Urothelium cell line (cell line): ENCODE measurements around the gene NEUROD2.

Experiments
- DNase-seq: peaks from one replicate; pipeline ENCODE4 v3.0.0; 2011; ENCODE audit warnings: low spot score, mixed read lengths
- FAIRE-seq: peaks from 2 replicates; lab custom pipeline; 2011; peaks lifted over from hg19 to GRCh38; lab: Jason Lieb, UNC

NEUROD2 gene

DNA sequence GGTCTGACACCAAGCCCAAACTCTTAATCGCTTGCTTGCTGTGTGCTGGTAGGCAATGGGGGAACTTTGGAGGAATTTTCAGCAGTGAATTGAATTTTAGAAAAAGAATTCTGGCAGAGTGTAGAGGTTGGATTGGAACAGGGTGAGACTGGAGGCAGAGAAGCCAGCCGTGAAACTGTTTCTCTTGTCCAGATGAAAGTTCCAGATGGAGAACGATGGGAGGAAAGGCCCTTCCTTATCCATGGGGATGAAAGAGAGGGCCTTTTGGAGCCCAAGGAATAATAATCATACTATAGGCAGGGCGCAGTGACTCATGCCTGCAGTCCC is 26.0 kb downstream of the NEUROD2 start:
- DNase-seq (no peak), FAIRE-seq (no peak)

DNA sequence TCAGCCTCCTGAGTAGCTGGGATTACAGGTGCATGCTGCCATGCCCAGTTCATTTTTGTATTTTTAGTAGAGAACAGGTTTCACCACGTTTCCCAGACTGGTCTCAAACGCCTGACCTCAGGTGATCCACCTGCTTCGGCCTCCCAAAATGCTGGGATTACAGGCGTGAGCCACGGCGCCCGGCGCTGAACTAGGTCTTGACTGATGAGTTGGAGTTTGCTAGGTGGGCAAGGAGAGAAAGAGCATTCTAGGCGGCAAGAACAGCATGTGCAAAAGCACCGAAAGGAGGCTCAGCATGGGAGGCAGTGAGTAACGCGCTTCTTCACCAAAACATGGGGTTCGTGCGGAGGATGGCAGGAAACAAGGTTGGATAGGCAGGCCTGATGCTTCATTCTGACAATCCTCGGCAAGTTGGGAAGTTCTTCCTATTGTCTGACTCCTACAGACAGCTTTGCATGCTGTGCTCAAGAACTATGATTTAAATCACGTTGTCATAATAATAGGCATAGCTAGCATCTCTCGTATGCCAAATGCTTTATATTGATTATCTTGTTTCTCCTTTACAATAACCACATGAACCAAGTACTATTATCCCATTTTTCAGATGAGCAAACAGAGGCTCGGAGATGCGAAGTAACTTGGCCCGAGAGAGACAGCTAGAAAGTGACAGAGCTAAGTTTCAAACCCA is 26.5 kb downstream of the NEUROD2 start:
- no peak for FAIRE-seq

DNA sequence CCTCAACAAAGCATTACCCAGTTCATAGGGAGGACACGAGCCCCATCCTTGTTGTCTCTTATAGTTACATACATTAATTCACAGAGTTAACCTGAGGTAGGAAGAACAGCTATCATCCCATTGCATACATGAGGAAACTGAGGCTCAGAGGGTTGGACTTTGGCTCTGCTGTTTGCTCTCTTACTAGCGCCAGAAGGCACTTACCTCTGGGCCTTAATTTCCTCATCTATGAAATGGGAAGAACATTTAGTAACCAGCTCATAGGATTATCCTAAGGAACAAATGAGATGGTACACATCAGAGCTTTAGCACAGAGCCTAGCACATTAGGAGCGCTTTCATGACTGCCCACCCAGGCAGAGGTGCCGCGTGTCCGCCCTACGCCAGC is 27.6 kb downstream of the NEUROD2 start:
- FAIRE-seq (no peak), DNase-seq (no peak)

More for the DNA sequence above, 26.5 kb downstream of the NEUROD2 start:
- DNase-seq: no peak

DNA sequence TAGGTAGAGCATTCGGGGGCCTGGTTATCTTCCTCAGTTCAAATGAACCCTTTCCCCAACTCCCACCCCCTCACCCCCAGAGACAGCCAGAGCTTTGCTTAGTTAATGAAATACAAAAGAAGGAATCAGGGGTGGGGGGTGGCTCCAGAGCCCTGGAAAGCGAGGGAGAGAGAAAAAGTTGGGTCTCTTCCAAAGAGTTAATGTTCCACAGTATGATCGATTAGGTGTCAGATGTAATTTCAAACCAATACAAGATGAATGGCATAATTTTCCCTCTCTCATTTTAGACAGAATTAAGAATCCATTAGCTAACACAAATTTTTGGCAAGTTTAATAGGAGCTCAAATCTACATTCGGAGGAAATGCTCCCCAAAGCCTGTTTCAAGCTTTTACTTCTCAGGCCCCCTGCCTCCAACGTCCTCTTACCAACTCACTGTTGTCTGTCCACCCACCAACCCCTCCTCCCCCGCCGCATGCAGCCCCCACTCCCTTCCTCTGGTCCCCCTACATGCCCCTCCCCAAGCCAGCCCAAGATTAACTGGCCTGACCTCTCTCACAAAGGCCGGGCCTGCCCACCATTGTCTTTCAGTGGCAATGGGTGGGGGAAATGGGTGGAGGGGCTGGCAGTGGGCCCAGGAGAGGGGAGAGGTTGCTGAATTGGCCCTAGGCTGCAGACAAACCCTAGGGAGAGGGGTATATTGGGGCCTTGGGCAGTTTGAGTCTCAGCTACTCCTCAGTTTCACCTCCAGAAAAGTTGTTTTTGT is 28.2 kb downstream of the NEUROD2 start:
- DNase-seq: no peak
- FAIRE-seq: no peak

DNA sequence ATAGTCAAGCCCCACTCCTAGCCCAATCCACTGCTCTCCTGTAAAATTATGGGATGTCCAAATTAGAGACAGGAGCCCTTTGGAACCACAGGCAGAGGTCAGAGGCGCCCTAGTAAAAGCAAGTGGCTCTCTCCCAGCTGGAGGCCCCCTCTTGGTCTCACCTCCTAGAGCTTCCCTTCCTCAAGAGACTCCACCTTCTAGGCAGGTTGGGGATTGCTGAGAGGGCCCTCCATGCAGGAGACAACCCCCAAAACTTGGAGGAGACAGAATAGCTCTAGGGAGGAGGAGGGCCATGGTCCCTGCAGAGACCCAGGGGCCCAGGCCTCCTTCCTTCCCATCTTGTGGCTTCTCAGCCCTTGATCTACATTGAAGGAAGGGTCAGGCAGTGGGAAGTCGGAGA is 29.4 kb downstream of the NEUROD2 start:
- no peak for DNase-seq
- FAIRE-seq: no peak

DNA sequence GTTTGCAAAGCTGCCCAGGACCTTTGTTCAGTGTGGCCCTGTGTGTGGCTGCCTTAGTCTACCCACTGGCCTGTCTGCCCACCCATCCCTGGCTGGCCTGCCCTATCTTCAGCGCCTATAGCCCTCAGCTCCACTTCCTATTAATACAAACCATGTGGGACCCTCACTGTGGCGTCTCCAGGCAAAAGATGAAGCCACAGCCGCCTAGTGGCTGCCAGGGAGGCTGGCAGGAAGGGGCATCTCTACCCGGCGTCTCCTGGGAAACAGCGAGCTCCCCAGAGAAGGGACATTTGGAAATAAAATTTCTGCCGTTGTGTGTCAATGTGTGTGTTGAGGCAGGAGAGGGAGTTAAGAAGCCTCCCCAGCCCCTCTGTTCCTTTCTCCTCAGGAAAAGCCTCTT is 31.5 kb downstream of the NEUROD2 start:
- DNase-seq (peak; percentile 40), FAIRE-seq (no peak)

DNA sequence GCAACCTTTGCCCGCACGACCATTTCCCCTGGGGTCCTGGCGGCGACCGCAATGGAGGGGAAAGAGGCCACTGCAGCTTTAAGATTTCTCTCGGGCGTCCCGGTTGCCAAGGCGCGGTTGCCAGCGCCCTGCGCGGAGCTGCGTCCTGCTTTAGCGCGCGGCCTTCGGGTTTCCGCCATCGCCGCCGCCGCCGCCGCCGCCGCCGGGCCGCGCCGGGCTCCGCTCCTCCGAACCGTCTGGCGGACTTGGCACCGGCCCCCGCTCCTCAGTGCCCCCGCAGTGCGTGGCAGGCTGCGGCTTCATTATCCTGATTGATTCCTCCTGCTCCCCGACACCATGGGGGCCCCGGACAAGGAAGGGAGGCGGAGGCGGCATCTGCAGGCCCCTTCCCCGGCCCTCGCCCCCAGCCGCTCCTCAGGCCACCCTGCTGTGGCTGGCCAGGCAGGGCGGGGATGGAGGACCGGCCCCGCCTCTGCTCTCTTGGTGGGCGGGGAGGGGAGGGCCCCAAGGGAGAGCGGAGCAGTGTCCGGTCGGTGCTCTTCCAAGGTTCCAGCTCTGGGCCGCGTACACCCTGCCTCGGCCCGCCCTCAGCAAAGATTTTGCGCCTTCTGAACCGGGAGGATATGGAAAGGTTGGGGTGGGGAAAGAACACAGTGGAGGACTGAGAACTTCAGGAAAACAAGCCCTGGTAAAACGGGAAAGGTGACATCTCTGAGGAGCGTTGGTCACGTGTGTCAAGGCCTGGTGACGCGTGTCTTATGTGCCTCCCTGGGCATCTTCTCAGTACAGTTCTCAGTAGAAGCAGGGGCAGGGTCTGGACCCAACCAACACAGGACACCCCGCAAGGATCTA is 34.0 kb downstream of the NEUROD2 start:
- peak; percentile 94 for FAIRE-seq
- DNase-seq: peak; percentile 93

DNA sequence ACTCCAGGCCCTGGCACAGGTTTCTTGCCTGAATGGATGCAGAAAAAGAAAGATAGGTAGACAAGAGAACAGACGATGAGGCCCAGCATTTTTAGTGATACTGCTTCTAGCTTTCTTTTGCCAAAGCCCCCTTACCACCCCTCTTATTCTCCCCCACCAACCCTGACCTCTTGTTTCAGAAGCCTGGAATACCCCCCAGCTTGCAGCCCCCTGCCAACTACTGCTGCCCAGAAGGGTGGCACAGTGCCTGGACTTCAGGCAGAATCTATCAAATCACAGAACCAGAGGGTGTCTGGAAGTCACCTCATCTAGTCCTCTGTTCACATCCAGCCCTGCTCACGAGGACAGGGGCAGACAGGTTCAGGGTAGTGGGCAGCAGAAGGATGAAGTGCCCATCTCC is 35.6 kb downstream of the NEUROD2 start:
- FAIRE-seq (no peak), DNase-seq (no peak)

DNA sequence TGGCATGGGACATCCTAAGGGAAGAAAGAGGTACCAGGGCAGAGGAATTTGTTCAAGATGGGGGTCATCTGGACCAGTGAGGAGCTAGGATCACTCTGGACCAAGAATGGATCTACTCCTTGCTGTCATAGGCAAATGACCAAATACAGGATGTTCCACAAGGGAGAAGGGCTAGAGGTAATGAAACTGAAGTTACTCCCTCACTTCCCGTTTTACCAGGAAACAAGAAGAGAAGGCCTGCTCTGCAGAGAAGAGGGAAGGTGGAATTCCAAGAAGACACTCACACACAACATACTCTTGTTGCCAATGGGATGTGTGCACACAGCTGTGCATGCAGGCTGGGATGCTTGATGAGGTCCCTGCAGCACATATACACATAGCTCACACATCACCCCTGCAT is 38.6 kb downstream of the NEUROD2 start:
- DNase-seq: no peak
- no peak for FAIRE-seq

DNA sequence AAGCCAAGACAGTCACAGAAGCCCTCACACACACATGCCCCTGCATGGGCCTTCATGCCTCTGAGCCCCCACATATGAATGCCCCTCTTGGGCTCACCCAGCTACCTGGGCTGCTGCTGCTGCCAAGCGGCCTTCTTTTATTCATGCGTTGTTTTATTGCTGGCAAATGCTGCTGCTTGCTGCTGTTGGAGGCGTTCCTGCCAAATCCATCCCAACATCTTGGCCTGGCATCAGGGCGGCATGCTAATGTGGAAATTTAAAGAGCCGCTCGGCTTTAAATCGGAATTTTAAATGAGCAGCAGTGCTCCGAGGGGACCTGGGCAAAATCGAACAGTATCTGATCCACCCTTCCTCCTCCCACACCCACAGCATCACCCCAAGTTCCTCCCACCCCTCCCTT is 39.0 kb downstream of the NEUROD2 start:
- DNase-seq (no peak), FAIRE-seq (no peak)

DNA sequence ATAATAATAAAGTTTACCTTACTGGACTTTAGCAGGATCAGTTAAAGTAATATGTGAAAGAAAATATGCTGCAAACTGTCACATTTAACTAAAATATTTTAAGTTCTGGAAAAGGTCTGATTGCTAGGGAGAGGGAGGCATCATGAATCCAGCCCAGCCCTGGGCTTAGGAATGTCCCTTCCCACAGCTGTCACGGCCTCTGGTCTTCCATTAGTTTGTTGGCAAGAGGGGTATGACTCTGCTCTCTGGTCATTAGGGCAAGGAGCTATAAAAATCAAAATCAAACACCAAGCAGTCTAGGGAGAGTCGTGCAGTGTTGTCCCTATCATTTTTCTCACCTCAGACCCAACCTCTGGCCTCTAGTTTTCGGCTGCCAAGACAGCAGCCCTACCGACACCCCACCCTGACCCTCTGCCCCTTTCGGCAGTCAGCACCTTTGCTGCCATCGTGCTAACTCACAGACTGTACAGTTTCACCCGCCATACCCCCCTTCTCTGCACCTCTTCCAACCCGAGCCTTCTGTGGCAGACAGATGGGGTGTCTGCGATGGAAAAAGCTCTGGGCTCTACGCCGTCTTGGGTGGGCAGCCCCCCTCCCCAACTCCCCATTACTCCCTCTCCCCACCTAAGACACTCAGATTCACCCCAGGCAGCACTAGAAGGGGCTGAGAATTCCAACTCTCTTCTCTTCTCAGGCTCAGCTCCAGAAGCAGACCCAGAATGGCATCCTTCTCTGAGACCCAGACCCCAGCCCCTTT is 41.4 kb downstream of the NEUROD2 start:
- FAIRE-seq (no peak), DNase-seq (no peak)

DNA sequence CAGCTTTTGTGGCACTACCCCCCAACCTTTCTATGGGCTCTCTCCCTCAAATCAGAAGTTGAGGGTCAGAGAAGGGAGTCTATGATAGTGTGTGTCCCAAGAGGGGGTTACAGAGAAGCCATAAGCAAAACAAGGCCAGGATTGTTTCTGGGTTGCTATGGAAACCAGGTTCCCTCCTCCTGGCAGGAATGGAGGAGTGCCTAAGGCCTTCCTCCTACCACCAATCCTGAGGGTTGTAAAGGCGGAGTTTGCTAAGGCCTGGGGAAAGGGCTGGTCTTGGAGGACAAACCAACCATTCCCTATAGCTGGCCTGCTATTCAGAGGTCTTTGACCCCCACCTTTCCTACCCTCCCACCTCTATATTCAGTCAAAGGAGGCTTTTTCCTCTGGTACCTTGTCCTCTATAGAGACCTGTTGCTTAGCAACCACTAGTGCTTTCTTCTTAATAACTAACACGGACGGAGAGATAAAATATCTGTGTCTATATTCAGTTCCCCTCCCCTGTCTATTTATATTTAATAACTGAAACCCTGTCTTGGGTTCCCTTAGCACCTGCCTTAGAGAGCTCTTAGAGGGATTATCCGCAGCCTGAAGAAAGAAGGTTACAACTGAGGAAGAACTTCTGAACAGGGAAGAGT is 43.4 kb downstream of the NEUROD2 start:
- FAIRE-seq (no peak), DNase-seq (no peak)

DNA sequence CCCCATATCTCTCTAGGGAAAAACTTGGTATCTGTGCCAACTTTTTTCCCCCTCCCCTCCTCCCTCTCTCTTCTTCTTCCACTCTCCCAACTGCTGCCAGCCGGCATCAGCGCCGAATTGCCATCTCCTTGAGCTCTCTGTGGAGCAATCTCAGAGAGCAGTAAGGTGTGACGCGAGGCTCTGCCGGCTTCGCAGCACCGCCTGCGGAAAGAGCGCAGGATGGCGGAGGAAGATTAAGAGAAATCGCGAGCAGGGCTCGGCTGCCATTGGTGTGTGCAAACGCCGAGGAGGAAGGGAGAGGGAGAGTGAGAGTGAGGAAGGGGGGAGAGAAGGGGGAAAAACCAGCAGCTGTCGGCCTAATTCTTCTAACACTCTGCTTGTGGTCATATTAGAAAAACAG is 44.2 kb downstream of the NEUROD2 start:
- DNase-seq: no peak
- no peak for FAIRE-seq

DNA sequence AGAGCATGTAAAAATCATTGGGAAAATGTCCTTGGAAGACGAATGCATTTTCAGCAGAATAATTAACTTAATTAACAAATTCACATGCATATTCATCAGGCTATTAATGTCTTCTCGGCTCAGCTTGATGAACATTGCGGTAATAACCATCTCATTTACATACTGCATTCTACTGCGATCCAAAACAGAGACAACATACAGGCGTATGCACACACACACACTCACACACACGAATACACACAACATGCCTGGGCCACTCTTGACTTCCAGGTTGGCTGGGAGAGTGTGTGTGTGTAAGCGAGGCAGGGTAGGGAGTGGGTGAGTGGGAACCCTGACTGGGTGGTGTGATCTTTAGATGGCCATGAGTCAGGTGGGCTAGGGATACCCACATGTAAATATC is 44.7 kb downstream of the NEUROD2 start:
- FAIRE-seq: no peak

DNA sequence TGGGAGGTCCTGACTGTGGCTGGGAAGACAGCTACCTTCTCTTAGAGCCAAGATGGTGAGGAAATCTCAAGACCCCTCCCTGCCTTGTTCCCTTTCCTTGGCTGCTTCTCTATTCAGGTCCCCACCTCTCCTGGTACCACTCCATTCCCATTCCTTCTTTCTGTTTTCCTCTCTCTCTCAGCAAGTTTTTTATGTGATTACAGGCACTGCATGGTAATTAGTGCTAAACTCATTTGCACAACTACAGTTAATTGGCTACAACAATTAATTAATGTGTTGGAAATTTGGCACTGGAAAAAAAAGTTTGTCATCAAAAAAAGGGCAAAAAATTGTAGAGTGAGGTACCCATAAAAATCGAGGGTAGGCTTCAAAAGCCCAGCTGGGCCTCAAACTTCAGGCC is 45.3 kb downstream of the NEUROD2 start:
- no peak for FAIRE-seq
- no peak for DNase-seq

More for the DNA sequence above, 44.7 kb downstream of the NEUROD2 start:
- DNase-seq: no peak

DNA sequence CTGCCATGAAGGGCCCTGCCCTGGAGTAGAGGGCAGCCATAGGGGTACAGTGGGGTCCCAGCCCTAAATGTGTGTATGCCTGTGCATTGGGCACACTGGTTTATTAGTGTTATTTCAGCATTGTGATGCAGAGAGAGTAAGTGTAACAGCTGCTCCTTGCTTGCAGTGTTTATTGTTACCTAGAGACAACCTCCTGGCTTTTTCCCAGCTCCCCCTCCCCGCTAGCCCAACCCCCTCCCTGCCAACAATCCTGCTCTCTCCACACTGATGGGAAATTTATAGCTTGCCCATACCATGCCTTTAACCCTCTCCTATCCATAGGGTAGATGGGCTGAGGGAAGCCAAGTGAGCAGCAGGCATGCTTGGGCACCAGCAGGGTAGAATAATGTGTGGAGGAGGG is 51.3 kb downstream of the NEUROD2 start:
- FAIRE-seq: no peak
- DNase-seq: no peak

DNA sequence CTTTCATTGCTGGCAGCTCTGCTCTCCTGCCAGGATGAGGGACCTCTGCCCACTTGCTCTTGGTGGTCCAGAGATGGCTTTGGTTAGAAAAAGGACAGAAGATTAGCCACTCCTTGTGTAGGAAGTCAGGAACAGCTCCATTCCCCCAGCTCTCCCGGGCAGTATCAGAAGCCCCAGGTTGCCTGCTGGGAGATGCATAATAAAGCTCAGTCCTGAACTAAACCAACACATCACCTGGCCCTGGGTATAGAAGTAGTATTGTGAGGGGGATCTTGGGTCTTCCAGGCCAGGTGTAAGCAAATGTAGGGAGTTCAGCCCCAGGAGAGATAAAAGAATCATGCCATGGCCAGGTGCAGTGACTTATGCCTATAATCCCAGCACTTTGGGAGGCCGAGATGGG is 52.4 kb downstream of the NEUROD2 start:
- no peak for DNase-seq
- no peak for FAIRE-seq
